Loucy (cell line): Measurements from ENCODE around the gene NRP1.

Experiments used
- H2AFZ ChIP-seq: fragments of 200-600 bp; sonication (generic); 2 replicates; pipeline ENCODE4 v1.6.0; 2016; ENCODE audit warnings: antibody characterized with exemption, mild to moderate bottlenecking, low read length, moderate library complexity
- H3F3A ChIP-seq: fragments of 200-600 bp; 2 replicates; pipeline ENCODE4 v1.6.0; 2016; ENCODE audit warnings: antibody characterized with exemption, low read depth, mild to moderate bottlenecking
- H3K27me3 ChIP-seq: fragments of 200-600 bp; sonication (generic); 2 replicates; pipeline ENCODE4 v1.6.1; 2014; ENCODE audit warnings: low read length, mild to moderate bottlenecking; ENCODE audit not compliant: insufficient read depth, poor library complexity, severe bottlenecking
- H3K36me3 ChIP-seq: fragments of 200-600 bp; sonication (generic); 2 replicates; pipeline ENCODE4 v1.6.1; 2016; ENCODE audit warnings: low read length; ENCODE audit not compliant: insufficient read depth
- H3K4me1 ChIP-seq: fragments of 200-600 bp; sonication (generic); 2 replicates; pipeline ENCODE4 v1.5.1; 2014; ENCODE audit warnings: low read length, mild to moderate bottlenecking; ENCODE audit not compliant: insufficient read depth, poor library complexity, severe bottlenecking
- H3K4me2 ChIP-seq: fragments of 200-600 bp; sonication (generic); 2 replicates; pipeline ENCODE4 v1.6.0; 2014; ENCODE audit warnings: antibody characterized with exemption, low read length, low read depth, mild to moderate bottlenecking; ENCODE audit not compliant: poor library complexity, severe bottlenecking
- H3K4me3 ChIP-seq: fragments of 200-600 bp; sonication (generic); 2 replicates; pipeline ENCODE4 v1.5.1; 2014; ENCODE audit warnings: low read length, mild to moderate bottlenecking, mixed read lengths; ENCODE audit not compliant: poor library complexity, severe bottlenecking
- H3K79me2 ChIP-seq: fragments of 200-600 bp; sonication (generic); 2 replicates; pipeline ENCODE4 v1.6.1; 2014; ENCODE audit warnings: low read length; ENCODE audit not compliant: insufficient read depth
- H3K9ac ChIP-seq: fragments of 200-600 bp; sonication (generic); 2 replicates; pipeline ENCODE4 v1.6.0; 2014; ENCODE audit warnings: mild to moderate bottlenecking, low read depth, low read length, moderate library complexity; ENCODE audit not compliant: poor library complexity, severe bottlenecking
- H3K9me2 ChIP-seq: fragments of 200-600 bp; sonication (generic); replicated peaks from 2 replicates; pipeline ENCODE4 v1.6.1; 2016; ENCODE audit warnings: low read depth, low read length, mixed read lengths
- H3K9me3 ChIP-seq: fragments of 200-600 bp; sonication (generic); 2 replicates; pipeline ENCODE4 v1.6.1; 2014; ENCODE audit warnings: mild to moderate bottlenecking, antibody characterized with exemption, low read length, low read depth; ENCODE audit not compliant: insufficient read depth
- H4K20me1 ChIP-seq: fragments of 200-600 bp; sonication (generic); 2 replicates; pipeline ENCODE4 v1.6.0; 2014; ENCODE audit warnings: antibody characterized with exemption, low read length, mild to moderate bottlenecking; ENCODE audit not compliant: insufficient read depth, poor library complexity, severe bottlenecking
- EZH2phosphoT487 ChIP-seq: fragments of 200-600 bp; IDR thresholded peaks from 2 replicates; pipeline ENCODE4 v1.6.1; 2018; ENCODE audit warnings: antibody characterized with exemption, mild to moderate bottlenecking, moderate library complexity, borderline replicate concordance
- TF ChIP-seq, protein P1 (sequence below): fragments of 200-600 bp; sonication (generic); conservative IDR thresholded peaks from 2 replicates; pipeline ENCODE4 v1.5.1; 2014; ENCODE audit warnings: mild to moderate bottlenecking, antibody characterized with exemption, low read length

The NRP1 gene

DNA sequence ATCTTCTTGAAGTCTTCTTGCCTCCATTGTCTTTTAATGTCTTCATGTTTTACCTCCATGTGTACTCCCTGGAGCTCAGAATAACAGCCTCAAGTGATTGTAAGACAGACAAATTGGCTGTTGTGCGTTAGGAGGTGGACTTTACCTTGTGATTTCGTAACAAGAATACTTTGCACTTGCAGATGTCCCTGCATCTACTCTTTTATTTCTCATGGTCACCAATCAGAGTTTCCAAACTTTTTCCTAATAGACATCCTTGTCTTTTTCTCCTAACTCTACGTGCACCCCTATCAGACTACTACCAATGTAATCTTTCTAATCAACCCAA, 172.3 kb downstream of the NRP1 start:
- Histone ChIP-seq H3K79me2 (no peaks in the 10 kb centered on the region), H3K27me3 (no peaks in the 10 kb centered on the region), H3K9ac (no peak overlapping the region), H3F3A (no peaks in the 10 kb centered on the region), H3K36me3 (no peaks in the 10 kb centered on the region), H3K4me2 (no peak overlapping the region), H3K4me1 (no peaks in the 10 kb centered on the region), H3K9me3 (no peaks in the 10 kb centered on the region), H4K20me1 (no peaks in the 10 kb centered on the region), H3K9me2 (no peaks in the 10 kb centered on the region), H3K4me3 (no peak overlapping the region), H2AFZ (no peak overlapping the region)
- no peak for TF ChIP-seq EZH2phosphoT487
- TF ChIP-seq, protein P1, sequence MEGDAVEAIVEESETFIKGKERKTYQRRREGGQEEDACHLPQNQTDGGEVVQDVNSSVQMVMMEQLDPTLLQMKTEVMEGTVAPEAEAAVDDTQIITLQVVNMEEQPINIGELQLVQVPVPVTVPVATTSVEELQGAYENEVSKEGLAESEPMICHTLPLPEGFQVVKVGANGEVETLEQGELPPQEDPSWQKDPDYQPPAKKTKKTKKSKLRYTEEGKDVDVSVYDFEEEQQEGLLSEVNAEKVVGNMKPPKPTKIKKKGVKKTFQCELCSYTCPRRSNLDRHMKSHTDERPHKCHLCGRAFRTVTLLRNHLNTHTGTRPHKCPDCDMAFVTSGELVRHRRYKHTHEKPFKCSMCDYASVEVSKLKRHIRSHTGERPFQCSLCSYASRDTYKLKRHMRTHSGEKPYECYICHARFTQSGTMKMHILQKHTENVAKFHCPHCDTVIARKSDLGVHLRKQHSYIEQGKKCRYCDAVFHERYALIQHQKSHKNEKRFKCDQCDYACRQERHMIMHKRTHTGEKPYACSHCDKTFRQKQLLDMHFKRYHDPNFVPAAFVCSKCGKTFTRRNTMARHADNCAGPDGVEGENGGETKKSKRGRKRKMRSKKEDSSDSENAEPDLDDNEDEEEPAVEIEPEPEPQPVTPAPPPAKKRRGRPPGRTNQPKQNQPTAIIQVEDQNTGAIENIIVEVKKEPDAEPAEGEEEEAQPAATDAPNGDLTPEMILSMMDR = no peak

DNA sequence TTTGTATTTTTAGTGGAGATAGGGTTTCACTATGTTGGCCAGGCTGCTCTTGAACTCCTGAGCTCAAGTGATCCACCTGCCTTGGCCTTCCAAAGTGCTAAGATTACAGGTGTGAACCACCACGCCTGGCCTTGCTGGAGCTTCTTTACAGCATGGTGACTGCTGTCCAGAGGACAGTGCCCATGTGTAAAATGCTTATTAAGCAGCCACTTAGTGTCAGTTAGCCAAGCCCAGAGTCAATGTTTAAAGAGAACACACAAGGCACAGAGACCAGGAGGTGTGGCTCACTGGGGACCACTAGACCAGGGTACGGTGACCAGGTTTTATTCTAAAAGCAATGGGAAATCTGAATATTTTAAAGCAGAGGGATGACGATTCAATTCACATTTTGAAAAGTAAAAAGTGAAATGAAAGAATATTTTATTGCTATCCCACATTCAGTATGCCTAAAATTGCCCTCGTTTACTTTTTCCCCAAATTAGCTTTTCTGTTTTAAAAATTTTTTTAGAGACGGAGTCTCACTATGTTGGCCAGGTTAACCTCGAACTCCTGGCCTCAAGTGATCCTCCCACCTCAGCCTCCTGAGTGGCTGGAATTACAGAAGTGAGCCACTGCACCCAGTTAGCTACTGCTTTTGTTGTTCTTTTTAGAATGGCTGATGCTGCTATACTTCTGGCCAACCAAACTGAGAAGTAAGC, 172.8 kb downstream of the NRP1 start:
- no peak for TF ChIP-seq EZH2phosphoT487
- TF ChIP-seq, protein P1 = no peak
- Histone ChIP-seq H3K4me1 (no peaks in the 10 kb centered on the region), H3F3A (no peaks in the 10 kb centered on the region), H3K4me2 (no peak overlapping the region), H2AFZ (no peak overlapping the region), H3K79me2 (no peaks in the 10 kb centered on the region), H3K36me3 (no peaks in the 10 kb centered on the region), H3K9me2 (no peaks in the 10 kb centered on the region), H4K20me1 (no peaks in the 10 kb centered on the region), H3K27me3 (no peaks in the 10 kb centered on the region), H3K4me3 (no peak overlapping the region), H3K9me3 (no peaks in the 10 kb centered on the region), H3K9ac (no peak overlapping the region)

DNA sequence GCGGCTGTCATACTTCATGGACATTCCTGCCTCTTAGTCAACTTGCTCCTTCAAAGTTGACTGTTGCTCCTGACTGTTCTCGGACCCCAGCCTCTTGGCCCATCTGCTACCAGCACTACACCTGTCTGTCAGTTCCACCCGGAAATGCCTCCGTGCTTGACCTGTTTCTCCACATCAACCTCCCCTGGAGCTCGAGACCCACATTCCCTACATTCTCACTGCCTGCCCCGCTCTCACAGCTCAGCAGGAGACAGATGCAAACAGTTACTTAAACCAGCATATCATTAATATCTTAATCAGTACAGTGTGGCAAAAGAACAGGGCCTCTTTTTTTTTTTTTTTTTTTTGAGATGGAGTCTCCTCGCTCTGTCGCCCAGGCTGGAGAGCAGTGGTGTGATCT, 174.3 kb downstream of the NRP1 start:
- no peak overlapping the region for H3K4me2 ChIP-seq
- H3F3A ChIP-seq = no peaks in the 10 kb centered on the region
- H3K9me3 ChIP-seq = no peaks in the 10 kb centered on the region
- no peaks in the 10 kb centered on the region for H3K79me2 ChIP-seq
- H2AFZ ChIP-seq = no peak overlapping the region
- no peaks in the 10 kb centered on the region for H3K36me3 ChIP-seq
- no peaks in the 10 kb centered on the region for H3K4me1 ChIP-seq
- no peaks in the 10 kb centered on the region for H3K9me2 ChIP-seq
- no peak overlapping the region for H3K4me3 ChIP-seq
- H3K27me3 ChIP-seq = no peaks in the 10 kb centered on the region
- TF ChIP-seq EZH2phosphoT487 = no peak
- TF ChIP-seq, protein P1 = no peak
- H3K9ac ChIP-seq = no peak overlapping the region
- H4K20me1 ChIP-seq = no peaks in the 10 kb centered on the region
